NOMO-1 (cell line): ENCODE results near the gene RGS3.

ENCODE experiments used
- DNase-seq, 2 experiments: peaks; one replicate each; lab custom pipeline; 2025; ENCODE audit not compliant: unreplicated experiment in 2 of 2; lab: John Stamatoyannopoulos, UW

The RGS3 gene

DNA sequence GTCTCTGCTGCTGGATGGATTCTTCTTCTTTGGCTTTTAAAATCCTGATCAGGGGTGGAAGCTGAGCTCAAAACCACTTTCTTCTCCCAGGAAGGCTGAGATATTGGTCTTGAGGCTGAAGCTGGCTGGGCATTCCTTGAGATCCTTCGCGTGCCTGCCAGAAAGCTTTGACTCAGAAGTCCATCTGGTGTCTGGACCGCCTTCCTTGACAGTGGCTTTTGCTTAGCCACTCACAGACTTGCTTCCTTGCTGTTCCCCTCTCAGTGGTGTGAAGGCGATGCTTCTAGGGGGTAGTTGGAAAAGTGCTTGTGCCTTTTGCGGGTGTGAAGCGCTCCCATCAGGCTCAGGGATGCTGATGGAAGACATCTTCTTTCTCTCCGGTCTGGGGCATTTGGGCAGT is 45.9 kb downstream of the RGS3 start:
- no peak for DNase-seq

DNA sequence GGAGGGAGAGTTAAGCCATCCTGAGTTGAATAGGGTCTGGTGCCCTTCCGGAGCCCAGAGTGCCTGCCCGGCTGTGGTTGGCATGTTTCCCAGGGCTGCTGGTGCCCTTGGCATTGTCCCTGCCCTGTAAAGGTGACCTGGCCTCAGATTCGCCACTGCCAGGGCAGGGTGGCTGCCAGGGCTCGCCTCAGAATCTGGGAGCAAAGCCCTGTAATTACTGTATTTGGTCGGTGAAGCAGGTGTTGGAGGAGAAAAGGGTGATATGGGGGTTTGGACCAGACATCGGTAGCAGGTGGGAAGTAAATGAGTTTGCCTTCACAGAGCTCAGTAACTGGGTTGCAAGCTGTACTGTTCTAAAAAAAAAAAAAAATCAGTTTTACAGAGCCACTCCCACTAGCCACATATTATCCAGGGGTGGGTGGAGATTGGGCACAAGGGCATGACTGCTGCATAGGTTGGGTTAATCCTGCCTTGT is 47.6 kb downstream of the RGS3 start:
- DNase-seq = no peak

DNA sequence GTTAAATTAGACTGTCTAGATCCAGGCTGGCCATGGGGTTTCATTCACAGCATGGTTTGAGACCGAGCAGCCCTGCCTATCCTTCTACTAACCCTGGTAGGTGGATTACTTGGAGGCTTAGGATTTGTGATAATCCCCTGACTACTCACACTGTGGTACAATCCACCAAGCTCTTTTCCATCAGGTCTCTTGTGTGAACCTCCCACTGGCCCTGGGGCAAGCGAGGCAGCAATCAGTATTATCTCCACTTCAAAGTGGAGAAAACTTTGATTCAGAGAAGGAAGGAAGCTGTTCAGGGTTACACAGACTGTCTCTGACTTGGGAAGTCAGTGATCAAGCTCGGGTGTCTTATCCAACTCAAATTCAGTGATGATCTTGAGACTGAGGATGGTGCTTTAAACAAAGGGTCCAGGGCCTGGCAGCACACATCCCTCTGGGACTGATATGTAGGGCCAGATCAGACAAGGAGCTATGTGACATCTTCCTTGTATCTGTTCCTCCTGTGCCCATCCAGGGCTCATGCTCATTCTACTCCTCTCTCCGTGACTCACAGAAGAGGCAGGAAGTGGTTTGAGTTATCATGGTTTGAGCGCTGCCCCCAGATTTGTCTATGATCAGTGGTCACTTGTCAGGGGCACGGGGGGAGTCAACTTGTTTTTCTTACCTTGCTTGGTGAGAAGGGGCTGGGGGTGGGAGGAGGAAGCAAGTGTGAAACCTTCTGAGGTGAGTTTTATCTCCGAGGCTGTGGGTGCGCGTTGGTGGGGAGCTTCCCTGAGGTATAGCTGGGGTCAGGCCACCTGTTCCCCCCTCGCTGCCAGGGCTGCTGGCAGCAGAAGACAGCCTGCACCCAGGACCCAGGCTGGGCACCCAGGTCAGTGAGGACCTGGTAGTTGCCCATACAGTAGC is 48.6 kb downstream of the RGS3 start:
- peak in 1 of 2 experiments; percentile 69 for DNase-seq

DNA sequence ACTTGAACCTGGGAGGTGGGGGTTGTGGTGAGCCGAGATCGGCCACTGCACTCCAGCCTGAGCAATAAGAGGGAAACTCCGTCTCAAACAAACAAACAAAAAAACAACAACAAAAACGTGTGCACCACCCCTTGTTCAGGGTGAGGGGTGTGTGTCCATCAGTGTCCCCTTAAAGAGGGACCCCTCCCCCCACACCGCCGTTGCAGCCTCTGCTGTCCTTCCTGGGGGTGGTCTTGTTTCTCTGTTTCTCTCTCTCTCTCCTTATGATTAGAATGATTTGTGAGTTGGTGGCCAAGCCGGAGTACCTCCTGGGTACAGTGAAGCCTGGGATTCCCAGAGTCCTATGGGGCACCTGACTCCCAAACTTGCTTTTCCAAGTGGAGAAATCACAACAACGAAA is 49.6 kb downstream of the RGS3 start:
- DNase-seq = no peak

DNA sequence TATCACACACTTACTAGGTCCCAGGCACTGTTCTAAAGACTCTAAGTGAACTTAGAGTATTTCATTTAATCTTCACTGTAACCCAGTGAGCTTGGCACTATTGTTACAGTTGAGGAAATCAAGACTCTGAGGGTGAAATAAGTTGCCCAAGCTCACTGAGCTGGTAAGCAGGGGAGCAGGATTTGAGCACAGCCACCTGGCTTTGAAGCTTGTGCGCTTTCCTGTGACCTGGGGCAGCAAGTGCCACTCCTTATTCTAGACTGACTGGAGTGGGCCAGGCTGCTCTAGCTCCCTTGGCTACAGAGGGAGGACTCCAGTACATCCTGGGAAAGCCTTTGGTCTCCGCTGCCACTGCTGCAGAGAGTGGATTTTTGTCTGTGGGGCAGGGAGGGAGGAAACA is 50.0 kb downstream of the RGS3 start:
- DNase-seq = no peak

DNA sequence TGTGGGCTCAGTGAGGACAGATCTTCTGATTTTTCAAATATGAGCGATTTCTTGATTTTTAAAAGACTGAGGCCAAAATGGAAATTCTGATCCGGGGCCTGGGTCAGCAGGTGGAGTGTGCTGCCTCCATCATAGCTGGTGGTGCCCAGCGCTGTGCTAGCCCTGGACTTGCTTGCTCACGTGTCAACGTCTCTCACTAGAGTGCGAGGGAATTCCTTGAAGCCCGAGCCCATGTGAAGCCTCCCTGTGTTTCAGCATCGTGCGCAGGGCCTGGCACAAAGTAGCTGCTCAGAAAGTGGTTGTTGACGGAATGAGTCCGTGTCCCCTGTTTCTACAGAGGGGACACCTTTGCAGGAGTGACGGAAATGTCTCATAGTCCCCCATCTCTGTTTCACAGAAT is 50.5 kb downstream of the RGS3 start:
- DNase-seq = no peak

DNA sequence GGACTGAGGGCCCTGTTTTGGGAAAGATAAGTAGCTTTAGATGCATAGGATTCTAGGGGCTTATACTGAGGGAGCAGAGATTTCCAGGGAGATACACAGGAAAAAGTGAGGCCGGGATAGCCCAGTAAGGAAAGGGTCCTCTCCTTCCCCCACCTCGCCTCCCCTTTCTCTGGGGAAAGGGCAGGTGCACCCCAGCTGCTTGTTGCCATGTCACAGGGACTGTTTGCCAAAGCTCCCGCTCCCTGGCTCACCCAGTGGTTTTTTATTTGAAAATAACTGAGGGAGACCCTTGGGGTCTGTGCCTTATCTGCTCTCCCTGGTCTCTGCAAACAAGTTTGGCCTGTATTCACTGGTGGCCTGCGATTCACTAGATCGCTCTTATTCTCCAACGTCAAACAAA is 51.2 kb downstream of the RGS3 start:
- DNase-seq = no peak

DNA sequence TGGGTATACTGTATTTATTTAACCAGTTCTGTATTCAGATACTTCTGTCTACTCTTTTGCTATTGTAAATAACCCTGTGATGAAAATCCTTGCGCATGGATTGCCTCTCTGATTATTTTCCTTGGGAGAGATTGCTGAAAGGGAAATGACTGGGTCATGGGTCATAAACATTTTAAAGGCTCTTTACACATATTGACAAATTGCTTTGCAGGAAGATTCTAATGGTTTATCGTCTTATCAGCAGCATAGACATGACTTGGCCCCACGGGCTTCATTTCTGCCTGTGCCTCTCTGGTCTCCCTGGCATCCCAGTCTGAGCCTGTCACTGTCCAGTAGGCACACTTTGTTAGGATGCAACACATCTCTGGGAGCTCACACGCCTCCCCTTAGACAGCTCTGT is 52.3 kb downstream of the RGS3 start:
- no peak for DNase-seq

- DNase-seq = peak; percentile 16 to 42
These were observed 53.5 kb downstream of the RGS3 start for GRCh38 chr9:113516840-113517577.

GRCh38 chr9:113519426-113520108 is 56.0 kb downstream of the RGS3 start:
- no peak for DNase-seq

GRCh38 chr9:113520109-113520642 is 56.6 kb downstream of the RGS3 start:
- DNase-seq = no peak

DNA sequence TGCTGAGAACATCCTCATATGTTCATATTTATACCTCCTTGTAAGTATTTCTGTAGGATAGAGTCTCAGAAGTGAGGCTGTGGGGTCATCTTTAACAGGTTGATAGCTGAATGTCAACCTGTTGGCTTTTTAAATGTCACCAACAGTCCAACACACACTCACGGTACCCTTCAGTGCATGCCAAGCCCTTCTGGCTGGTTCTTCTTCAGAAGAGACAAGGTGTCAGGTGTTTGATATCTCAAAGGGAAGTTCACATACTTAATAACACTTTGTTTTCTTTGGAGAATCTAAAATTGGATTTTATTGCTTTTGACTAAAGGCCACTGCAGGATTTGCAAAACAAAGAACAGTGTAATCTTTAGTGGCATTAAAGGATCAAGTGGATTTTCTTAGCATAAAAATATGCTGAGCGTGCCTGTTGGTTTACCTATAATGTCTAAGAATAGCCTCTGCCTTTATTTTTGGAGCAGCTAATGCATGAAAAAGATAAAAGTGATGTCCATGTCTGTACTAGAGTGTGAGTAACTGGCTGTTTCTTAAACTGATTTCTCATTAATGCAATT is 58.2 kb downstream of the RGS3 start:
- DNase-seq = no peak

- no peak for DNase-seq
These were observed 58.9 kb downstream of the RGS3 start for GRCh38 chr9:113522419-113522818.

- DNase-seq = no peak
These were observed 59.3 kb downstream of the RGS3 start for GRCh38 chr9:113522858-113523257.

DNA sequence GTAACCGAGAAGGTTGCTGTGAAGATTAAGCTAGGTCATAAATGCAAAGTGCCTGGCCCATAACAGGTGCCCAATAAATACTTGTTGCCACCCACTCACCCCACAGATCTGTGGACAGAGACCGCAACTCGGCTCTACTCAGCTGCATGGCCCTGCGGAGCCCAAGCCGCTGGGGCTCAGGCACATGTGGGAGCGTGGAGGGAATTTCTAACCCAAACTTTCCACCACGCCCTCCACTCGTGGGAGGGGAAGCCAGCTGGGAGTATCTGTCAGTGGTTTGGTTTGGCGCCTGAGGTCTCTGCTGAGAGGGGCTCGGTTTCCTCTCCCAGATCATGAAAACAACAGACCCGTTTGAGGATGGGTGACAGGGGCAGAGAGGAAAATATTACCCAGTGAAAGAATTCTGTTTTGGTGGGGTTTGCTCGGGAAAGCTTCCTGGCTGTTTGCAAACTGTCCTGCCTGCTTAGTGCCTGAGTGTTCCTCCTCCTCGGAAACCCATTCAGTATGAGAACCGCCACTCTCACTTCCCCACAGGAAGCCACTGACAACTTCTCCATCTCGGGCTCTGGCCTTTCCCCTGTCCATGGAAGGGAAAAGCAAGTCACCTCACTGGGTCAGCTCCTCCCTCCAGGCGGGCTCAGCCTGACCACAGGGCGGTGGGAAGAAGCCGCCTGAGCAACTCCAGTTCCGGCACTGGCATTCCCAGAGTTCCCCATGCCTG is 60.1 kb downstream of the RGS3 start:
- peak; percentile 37 to 77 for DNase-seq

DNA sequence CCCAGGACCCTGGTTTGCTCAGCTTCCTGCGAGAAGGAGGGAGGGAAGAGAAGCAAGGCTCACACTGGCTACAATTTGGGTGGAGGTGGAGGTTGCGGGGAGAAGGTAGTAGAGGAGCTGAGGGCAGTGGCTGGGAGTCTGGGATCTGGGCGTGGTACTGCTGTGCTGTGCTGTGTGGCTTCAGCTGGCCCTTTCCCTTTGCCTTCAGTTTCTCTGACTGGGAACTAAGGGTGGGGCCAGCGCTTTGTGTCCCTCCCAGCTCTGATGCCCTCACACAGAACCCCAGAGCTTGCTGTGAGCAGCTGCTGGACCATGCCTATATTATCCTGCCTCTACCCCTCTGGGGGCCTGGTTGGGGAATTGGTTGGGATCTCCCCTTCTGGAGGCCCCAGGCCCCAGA is 60.9 kb downstream of the RGS3 start:
- no peak for DNase-seq

GRCh38 chr9:113525205-113525604 is 61.7 kb downstream of the RGS3 start:
- no peak for DNase-seq

GRCh38 chr9:113525831-113526230 is 62.3 kb downstream of the RGS3 start:
- no peak for DNase-seq

DNA sequence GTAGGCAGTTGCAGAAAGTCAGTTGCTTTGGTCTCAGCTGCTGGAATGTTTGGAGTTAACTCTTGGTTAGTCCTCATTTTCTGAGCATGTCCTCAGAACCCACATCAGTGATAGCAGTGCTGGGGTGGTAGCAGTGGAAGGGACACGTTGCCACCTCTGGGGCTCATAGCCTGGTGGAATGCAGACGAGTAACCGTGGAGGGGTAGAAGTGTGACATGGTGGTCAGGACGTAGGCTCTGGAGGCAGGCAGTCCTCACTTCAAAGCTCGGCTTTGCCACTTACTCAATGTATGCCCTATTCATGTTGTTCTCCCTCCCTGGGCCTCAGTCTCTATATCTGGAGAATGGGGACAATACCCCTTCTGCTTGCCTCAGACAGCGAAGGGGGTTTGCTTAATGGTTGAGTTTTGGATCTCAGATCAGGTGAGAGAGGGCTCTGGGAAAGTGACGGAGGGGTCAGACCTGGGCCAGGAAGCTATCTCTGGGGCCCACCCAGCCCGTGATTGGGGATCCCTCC is 62.8 kb downstream of the RGS3 start:
- DNase-seq = no peak

DNA sequence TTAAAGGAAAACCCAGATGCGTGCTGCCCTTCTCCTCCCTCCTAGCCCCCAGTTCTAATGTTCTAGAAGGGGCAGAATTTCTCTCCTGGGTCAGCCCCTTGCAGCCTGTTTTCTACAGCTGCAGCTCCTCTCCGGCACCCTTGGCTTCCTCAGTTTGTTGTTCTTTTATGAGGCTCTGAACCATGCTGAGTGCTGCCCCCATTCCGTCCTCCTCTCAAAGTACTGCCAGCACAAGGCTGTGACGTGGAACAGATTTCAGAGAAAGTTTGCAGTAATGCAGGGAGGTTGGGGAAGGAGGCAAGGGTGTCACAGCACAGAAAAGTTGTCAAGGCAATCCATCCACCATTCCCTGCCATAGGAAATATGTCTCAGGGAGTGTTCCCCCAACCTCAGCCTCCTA is 63.3 kb downstream of the RGS3 start:
- DNase-seq = no peak
